ENCODE results near the gene NAT14. TPM values are rescaled to one million over a fixed set of nuclear protein-coding genes. Genes with fewer than 3 reads are reported as not detected.

The NAT14 gene
- total RNA-seq, 4 donors from 2014 or later, result 5.1 to 28.3 (median 12.2) TPM

GRCh38 chr19:55460670-55461258, 24.2 kb upstream of the NAT14 start:
- H3K27me3 ChIP-seq, result no peaks in the 10 kb centered on the region
- H3K4me3 ChIP-seq (replicated peaks in 1 of 3), result peak overlapping the region; percentile 80 to 97 (median 92)
- H3K4me1 ChIP-seq, result peaks cover 0 to 13% of the 10 kb centered on the region in 2 donors
- peak overlapping the region; percentile 74 to 84 (median 82) for H3K27ac ChIP-seq
- no peaks in the 10 kb centered on the region for H3K9me3 ChIP-seq
- peaks cover 0 to 4% of the 10 kb centered on the region in 2 donors for H3K36me3 ChIP-seq
- TF ChIP-seq CTCF (IDR thresholded peaks at IDR 0.05) (no peak), POLR2A (IDR thresholded peaks at IDR 0.05) (no peak)
- peak; percentile 68 to 73 for DNase-seq
- intact Hi-C loops (cut with DNase I), result no loop called here
- WGBS, 2 donors, result 11 to 18% methylated on average over 18 to 24 of the region's 24 CpGs

GRCh38 chr19:55461259-55461973, 23.6 kb upstream of the NAT14 start, which contains the start of gene ISOC2:
Gene ISOC2 (minus strand): TSS chr19:55461642. CDS start chr19:55456486, 5,156 bp downstream.
- H3K4me3 ChIP-seq (replicated peaks in 1 of 3), result peak within 1 kb of the TSS; percentile 80 to 97 (median 92)
- no peaks in the 10 kb centered on the region for H3K27me3 ChIP-seq
- no peaks in the 10 kb centered on the region for H3K9me3 ChIP-seq
- H3K27ac ChIP-seq, result peak within 1 kb of the TSS; percentile 74 to 84 (median 82)
- 0% methylated on average over 20 to 43 of the region's 54 CpGs for WGBS, 2 donors
- peak in 1 of 2 donors; percentile 35 for TF ChIP-seq POLR2A (IDR thresholded peaks at IDR 0.05)
- no peak for TF ChIP-seq CTCF (IDR thresholded peaks at IDR 0.05)
- peaks cover 0 to 13% of the 10 kb centered on the region in 2 donors for H3K4me1 ChIP-seq
- intact Hi-C loops (cut with DNase I), result no loop called here
- peak; percentile 100 for DNase-seq
- no peaks in the 10 kb centered on the region for H3K36me3 ChIP-seq

- 15 to 18% methylated on average over 15 to 27 of the region's 27 CpGs for WGBS, 2 donors
- Histone ChIP-seq H3K27me3 (no peaks in the 10 kb centered on the region), H3K36me3 (no peaks in the 10 kb centered on the region), H3K27ac (peak overlapping the region; percentile 47 to 63 (median 54)), H3K9me3 (no peaks in the 10 kb centered on the region), H3K4me3 (replicated peaks in 1 of 3) (peak overlapping the region in 2 of 3 donors; percentile 35 to 60), H3K4me1 (peaks cover 0 to 13% of the 10 kb centered on the region in 2 donors)
- intact Hi-C loops (cut with DNase I), result loop anchor here (2.0 kb wide), 1 partner anchor 41 kb away; no protein-coding TSS in a partner anchor
- DNase-seq, result no peak
- TF ChIP-seq CTCF (IDR thresholded peaks at IDR 0.05) (no peak), POLR2A (IDR thresholded peaks at IDR 0.05) (peak in 1 of 2 donors; percentile 67)
These were observed 22.9 kb upstream of the NAT14 start for GRCh38 chr19:55461974-55462626.

GRCh38 chr19:55462722-55463121, 22.3 kb upstream of the NAT14 start:
- Histone ChIP-seq H3K27ac (no peak overlapping the region), H3K9me3 (no peaks in the 10 kb centered on the region), H3K4me3 (replicated peaks in 1 of 3) (no peak overlapping the region), H3K27me3 (no peaks in the 10 kb centered on the region), H3K36me3 (no peaks in the 10 kb centered on the region), H3K4me1 (peaks cover 0 to 16% of the 10 kb centered on the region in 2 donors)
- intact Hi-C loops (cut with DNase I), result loop anchor here (2.0 kb wide), 1 partner anchor 40 kb away; no protein-coding TSS in a partner anchor
- TF ChIP-seq POLR2A (IDR thresholded peaks at IDR 0.05) (no peak), CTCF (IDR thresholded peaks at IDR 0.05) (no peak)
- no peak for DNase-seq
- WGBS, 2 donors, result 67 to 78% methylated on average over 11 of the region's 11 CpGs
